SK-N-MC (cell line): Measurements from ENCODE around the gene JADE2.

Experiments used
- EZH2 ChIP-seq: fragments of 200-600 bp; sonication (generic); IDR thresholded peaks from one replicate; pipeline ENCODE4 v1.6.1; 2017; ENCODE audit warnings: antibody characterized with exemption
- POLR2AphosphoS5 ChIP-seq: IDR thresholded peaks from 2 replicates; pipeline ENCODE4 v1.6.1; 2012; ENCODE audit warnings: mild to moderate bottlenecking, low read depth, low read length, borderline replicate concordance

DNA sequence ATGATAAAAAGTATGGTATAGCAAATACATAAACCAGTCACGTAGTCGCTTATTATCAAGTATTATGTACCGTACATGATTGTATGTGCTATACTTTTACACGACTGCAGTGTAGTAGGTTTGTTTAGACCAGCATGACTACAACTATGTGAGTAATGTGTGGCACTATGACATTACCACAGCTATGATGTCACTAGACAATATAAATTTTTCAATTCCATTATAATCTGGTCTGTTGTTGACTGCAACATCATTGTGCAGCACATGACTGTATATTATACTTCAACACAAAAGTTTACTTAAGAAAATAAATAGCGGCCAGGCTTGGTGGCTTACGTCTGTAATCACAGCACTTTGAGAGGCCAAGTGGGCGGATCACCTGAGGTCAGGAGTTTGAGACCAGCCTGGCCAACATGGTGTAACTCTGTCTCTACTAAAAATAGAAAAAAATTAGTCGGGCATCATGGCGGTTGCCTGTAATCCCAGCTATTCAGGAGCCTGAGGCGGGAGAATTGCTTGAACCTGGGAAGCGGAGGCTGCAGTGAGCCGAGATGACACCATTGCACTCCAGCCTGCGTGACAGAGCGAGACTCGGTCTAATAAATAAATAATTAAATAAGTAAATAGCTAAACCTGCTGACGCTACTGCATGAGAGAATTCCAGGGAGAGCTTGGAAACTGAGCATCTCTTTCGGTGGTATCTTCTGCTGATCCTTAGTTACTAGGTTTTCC lies 24.6 kb upstream of the JADE2 start:
- TF ChIP-seq POLR2AphosphoS5 (no peak), EZH2 (no peak)
